ELR (cell line): ENCODE results near the gene CRTAC1.
"Not testable (repeated sequence)": the region's sequence is repeated elsewhere in the genome, so short reads cannot be mapped to it uniquely, and the experiment has no call there.

ENCODE experiments used
- DNase-seq: peaks from one replicate; pipeline ENCODE4 v3.0.0-alpha.2; 2015; ENCODE audit warnings: low read depth

The CRTAC1 gene

GRCh38 chr10:97869091-97870042, 161.1 kb downstream of the CRTAC1 start:
- peak; percentile 90 for DNase-seq

- no peak for DNase-seq
These were observed 162.2 kb downstream of the CRTAC1 start for GRCh38 chr10:97868134-97868685.

GRCh38 chr10:97867220-97867800, 163.1 kb downstream of the CRTAC1 start:
- DNase-seq, result no peak

GRCh38 chr10:97866524-97867219, 163.7 kb downstream of the CRTAC1 start:
- no peak for DNase-seq

GRCh38 chr10:97865488-97865887, 164.9 kb downstream of the CRTAC1 start:
- DNase-seq, result peak; percentile 27

GRCh38 chr10:97863808-97864207, 166.6 kb downstream of the CRTAC1 start:
- no peak for DNase-seq

- no peak for DNase-seq
These were observed 168.5 kb downstream of the CRTAC1 start for GRCh38 chr10:97861924-97862323.

GRCh38 chr10:97861097-97861750, 169.2 kb downstream of the CRTAC1 start:
- peak; percentile 85 for DNase-seq

- DNase-seq, result peak; percentile 42
These were observed 172.4 kb downstream of the CRTAC1 start for GRCh38 chr10:97858001-97858439.

- DNase-seq, result peak; percentile 14
These were observed 175.7 kb downstream of the CRTAC1 start for GRCh38 chr10:97854743-97855142.

GRCh38 chr10:97852840-97853405, 177.5 kb downstream of the CRTAC1 start:
- DNase-seq, result no peak

- no peak for DNase-seq
These were observed 178.1 kb downstream of the CRTAC1 start for GRCh38 chr10:97852277-97852676.

- DNase-seq, result no peak
These were observed 178.9 kb downstream of the CRTAC1 start for GRCh38 chr10:97851341-97852001.

- no peak for DNase-seq
These were observed 180.0 kb downstream of the CRTAC1 start for GRCh38 chr10:97850446-97850845.

- DNase-seq, result peak; percentile 31
These were observed 180.6 kb downstream of the CRTAC1 start, which contains the start of gene GOLGA7B for GRCh38 chr10:97849687-97850402. Gene GOLGA7B, plus strand, starts transcription at chr10:97849843. Its CDS starts 461 bp downstream, at chr10:97850304.

GRCh38 chr10:97849103-97849686, 181.2 kb downstream of the CRTAC1 start:
- no peak for DNase-seq

GRCh38 chr10:97844678-97845077, 185.7 kb downstream of the CRTAC1 start:
- DNase-seq, result no peak

- DNase-seq, result not testable (repeated sequence)
These were observed 186.4 kb downstream of the CRTAC1 start for GRCh38 chr10:97843972-97844371.

GRCh38 chr10:97843281-97843671, 187.1 kb downstream of the CRTAC1 start:
- DNase-seq, result peak; percentile 31
